LNCaP clone FGC (cell line): ENCODE results near the gene AGTPBP1.

Experiments used
- DNase-seq: peaks from one replicate; pipeline ENCODE4 v3.0.0-alpha.2; 2011; ENCODE audit warnings: low read depth
- H3K4me3 ChIP-seq: 2 replicates; pipeline ENCODE4 v1.5.1; 2011; ENCODE audit warnings: mild to moderate bottlenecking, low read depth, low read length, control low read depth
- CTCF ChIP-seq: IDR thresholded peaks from 2 replicates; pipeline ENCODE4 v1.5.1; 2012; ENCODE audit warnings: mild to moderate bottlenecking; ENCODE audit not compliant: control insufficient read depth, insufficient read depth; ENCODE audit errors: extremely low read depth

Gene AGTPBP1

GRCh38 chr9:85569988-85570387 is 171.8 kb downstream of the AGTPBP1 start:
- DNase-seq = no peak
- TF ChIP-seq CTCF = no peak
- no peak overlapping the region for H3K4me3 ChIP-seq

- no peak for TF ChIP-seq CTCF
- no peak for DNase-seq
- no peak overlapping the region for H3K4me3 ChIP-seq
Measured at GRCh38 chr9:85559526-85559925, 182.2 kb downstream of the AGTPBP1 start.

GRCh38 chr9:85554349-85554748 is 187.4 kb downstream of the AGTPBP1 start:
- TF ChIP-seq CTCF = no peak
- no peak overlapping the region for H3K4me3 ChIP-seq
- DNase-seq = no peak

- H3K4me3 ChIP-seq = no peak overlapping the region
- DNase-seq = no peak
- no peak for TF ChIP-seq CTCF
Measured at GRCh38 chr9:85553475-85553874, 188.3 kb downstream of the AGTPBP1 start.

- no peak for DNase-seq
- H3K4me3 ChIP-seq = no peak overlapping the region
- no peak for TF ChIP-seq CTCF
Measured at GRCh38 chr9:85547599-85547998, 194.2 kb downstream of the AGTPBP1 start.

- no peak for DNase-seq
Measured at GRCh38 chr9:85543196-85543595, 198.6 kb downstream of the AGTPBP1 start.

More at GRCh38 chr9:85543196-85543595, 198.6 kb downstream of the AGTPBP1 start:
- no peak for TF ChIP-seq CTCF
- no peak overlapping the region for H3K4me3 ChIP-seq
